H9 (cell line): ENCODE results near the gene MYB. TPM values are rescaled to one million over a fixed set of nuclear protein-coding genes. Genes with fewer than 3 reads are reported as not detected.

Experiments
- DNase-seq: peaks from one replicate; pipeline ENCODE4 v3.0.0-alpha.2; 2017
- H2AFZ ChIP-seq: one replicate; pipeline ENCODE4 v1.6.1; 2013; ENCODE audit warnings: mild to moderate bottlenecking, low read length, control low read depth, moderate library complexity
- H2AK5ac ChIP-seq: 2 replicates; pipeline ENCODE4 v1.6.1; 2013; ENCODE audit warnings: low read length, control low read depth, mixed read lengths; ENCODE audit not compliant: insufficient read length
- H2BK120ac ChIP-seq: one replicate; pipeline ENCODE4 v1.6.1; 2013; ENCODE audit warnings: low read depth, mild to moderate bottlenecking, low read length, control low read depth, inconsistent platforms; ENCODE audit not compliant: poor library complexity, severe bottlenecking
- H2BK12ac ChIP-seq: 2 replicates; pipeline ENCODE4 v1.6.1; 2013; ENCODE audit warnings: low read length, control low read depth, mixed read lengths, low read depth; ENCODE audit not compliant: insufficient read length
- H2BK15ac ChIP-seq: 2 replicates; pipeline ENCODE4 v1.6.1; 2013; ENCODE audit warnings: low read depth, low read length, control low read depth
- H2BK20ac ChIP-seq: one replicate; pipeline ENCODE4 v1.6.1; 2013; ENCODE audit warnings: low read depth, mild to moderate bottlenecking, low read length, control low read depth, inconsistent platforms; ENCODE audit not compliant: poor library complexity, severe bottlenecking
- H2BK5ac ChIP-seq: 2 replicates; pipeline ENCODE4 v1.6.1; 2013; ENCODE audit warnings: low read length, control low read depth, mixed read lengths; ENCODE audit not compliant: insufficient read length
- H3K14ac ChIP-seq: 2 replicates; pipeline ENCODE4 v1.6.1; 2013; ENCODE audit warnings: low read length, control low read depth; ENCODE audit not compliant: insufficient read depth
- H3K18ac ChIP-seq: 2 replicates; pipeline ENCODE4 v1.6.1; 2013; ENCODE audit warnings: low read depth, mild to moderate bottlenecking, mixed read lengths, low read length, control low read depth; ENCODE audit not compliant: insufficient read length
- H3K23ac ChIP-seq: 2 replicates; pipeline ENCODE4 v1.6.1; 2013; ENCODE audit warnings: low read length, control low read depth, mixed read lengths, low read depth; ENCODE audit not compliant: insufficient read length
- H3K23me2 ChIP-seq: 2 replicates; pipeline ENCODE4 v1.6.1; 2013; ENCODE audit warnings: low read depth, mild to moderate bottlenecking, mixed read lengths, low read length, control low read depth; ENCODE audit not compliant: insufficient read length, poor library complexity, severe bottlenecking
- H3K27ac ChIP-seq: 2 replicates; pipeline ENCODE4 v1.5.1; 2013; ENCODE audit warnings: low read length, control low read depth, mixed read lengths, low read depth; ENCODE audit not compliant: insufficient read length
- H3K27me3 ChIP-seq: 2 replicates; pipeline ENCODE4 v1.6.1; 2013; ENCODE audit warnings: low read length, control low read depth, inconsistent platforms; ENCODE audit not compliant: insufficient read depth
- H3K4ac ChIP-seq: 2 replicates; pipeline ENCODE4 v1.6.1; 2013; ENCODE audit warnings: low read depth, mild to moderate bottlenecking, control low read depth, inconsistent platforms, low read length, moderate library complexity
- H3K4me1 ChIP-seq: 2 replicates; pipeline ENCODE4 v1.6.1; 2013; ENCODE audit warnings: low read length, control low read depth, inconsistent platforms; ENCODE audit not compliant: insufficient read depth
- H3K4me2 ChIP-seq: 2 replicates; pipeline ENCODE4 v1.6.1; 2013; ENCODE audit warnings: low read length, control low read depth, mixed read lengths; ENCODE audit not compliant: insufficient read length, insufficient read depth
- H3K56ac ChIP-seq: 2 replicates; pipeline ENCODE4 v1.6.1; 2013; ENCODE audit warnings: low read depth, mild to moderate bottlenecking, mixed read lengths, low read length, control low read depth; ENCODE audit not compliant: insufficient read length
- H3K79me1 ChIP-seq: 2 replicates; pipeline ENCODE4 v1.6.1; 2013; ENCODE audit warnings: low read depth, mild to moderate bottlenecking, moderate library complexity, low read length, control low read depth, inconsistent platforms; ENCODE audit not compliant: insufficient read depth, poor library complexity, severe bottlenecking
- H3K79me2 ChIP-seq: 2 replicates; pipeline ENCODE4 v1.6.1; 2013; ENCODE audit warnings: low read length, control low read depth, inconsistent platforms; ENCODE audit not compliant: insufficient read depth
- H3K9ac ChIP-seq: 2 replicates; pipeline ENCODE4 v1.6.1; 2013; ENCODE audit warnings: low read length, control low read depth, mixed read lengths; ENCODE audit not compliant: insufficient read length; ENCODE audit errors: extremely low read depth
- H3K9me3 ChIP-seq: one replicate; pipeline ENCODE4 v1.6.1; 2013; ENCODE audit warnings: low read depth, low read length, inconsistent platforms; ENCODE audit not compliant: control insufficient read depth
- H3T11ph ChIP-seq: one replicate; pipeline ENCODE4 v1.6.1; 2013; ENCODE audit warnings: mild to moderate bottlenecking, low read length, control low read depth, inconsistent platforms
- H4K20me1 ChIP-seq: one replicate; pipeline ENCODE4 v1.6.1; 2013; ENCODE audit not compliant: control insufficient read depth, insufficient read length, insufficient read depth
- H4K5ac ChIP-seq: 2 replicates; pipeline ENCODE4 v1.6.1; 2013; ENCODE audit warnings: low read depth, mild to moderate bottlenecking, mixed read lengths, low read length, control low read depth; ENCODE audit not compliant: insufficient read length
- H4K8ac ChIP-seq: replicated peaks from 2 replicates; pipeline ENCODE4 v1.6.1; 2013; ENCODE audit warnings: low read length, control low read depth, mixed read lengths, low read depth; ENCODE audit not compliant: insufficient read length
- H4K91ac ChIP-seq: 2 replicates; pipeline ENCODE4 v1.6.1; 2013; ENCODE audit warnings: low read depth, mild to moderate bottlenecking, moderate library complexity, mixed read lengths, low read length, control low read depth; ENCODE audit not compliant: insufficient read length
- H3K27ac Mint-ChIP-seq, 3 experiments: 2 replicates in 2 of 3; 3 replicates in 1 of 3; pipeline ENCODE4 v1.8.0; 2020 to 2021; ENCODE audit warnings: mixed read lengths in 3 of 3, mild to moderate bottlenecking in 1 of 3, moderate library complexity in 1 of 3
- H3K27me3 Mint-ChIP-seq: 2 replicates; pipeline ENCODE4 v1.8.0; 2021; ENCODE audit warnings: low read depth, mild to moderate bottlenecking, moderate library complexity, mixed read lengths
- H3K36me3 Mint-ChIP-seq, 3 experiments: 2 replicates in 2 of 3; 3 replicates in 1 of 3; pipeline ENCODE4 v1.8.0; 2020 to 2021; ENCODE audit warnings: low read depth in 3 of 3, mixed read lengths in 3 of 3; ENCODE audit not compliant: insufficient read depth in 1 of 3
- H3K4me1 Mint-ChIP-seq, 2 experiments: 2 replicates each; pipeline ENCODE4 v1.8.0; 2020; ENCODE audit warnings: mixed read lengths in 2 of 2
- H3K4me3 Mint-ChIP-seq, 2 experiments: 2 replicates in 1 of 2; 3 replicates in 1 of 2; pipeline ENCODE4 v1.8.0; 2020 to 2021; ENCODE audit warnings: mild to moderate bottlenecking in 2 of 2, mixed read lengths in 2 of 2, moderate library complexity in 1 of 2
- H3K9me3 Mint-ChIP-seq, 2 experiments: 2 replicates in 1 of 2; 3 replicates in 1 of 2; pipeline ENCODE4 v1.8.0; 2020; ENCODE audit warnings: mild to moderate bottlenecking in 2 of 2, mixed read lengths in 2 of 2, moderate library complexity in 1 of 2
- CTCF ChIP-seq: fragments of 200-600 bp; sonication (generic); conservative IDR thresholded peaks from 3 replicates; pipeline ENCODE4 v1.8.0; 2021; ENCODE audit warnings: antibody characterized with exemption, mild to moderate bottlenecking
- total RNA-seq: library from RNA; stranded (reverse); gene quantifications from 2 replicates; pipeline ENCODE4 v1.2.1, GENCODE V29; 2021

The MYB gene
- total RNA-seq, 1 experiment from 2014 or later = 5.8 TPM

DNA sequence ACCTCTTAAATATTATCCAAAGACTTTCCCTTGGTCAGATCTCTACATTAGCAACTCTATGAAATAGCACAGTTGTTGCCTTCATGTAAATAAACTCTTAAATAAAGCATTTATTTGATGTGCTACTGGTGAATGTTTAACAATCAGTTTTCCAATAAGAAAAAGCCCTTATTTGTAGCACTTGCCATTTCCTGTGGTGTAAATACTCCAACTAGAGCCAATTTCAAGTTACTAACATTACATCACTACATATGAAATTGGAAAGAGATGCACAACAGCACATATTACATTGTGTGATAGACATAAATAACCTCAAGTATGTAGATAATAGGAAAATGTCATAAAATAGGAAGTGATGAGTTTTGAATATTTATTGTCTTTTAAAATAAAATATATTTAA is 5.0 kb upstream of the MYB start:
- Histone ChIP-seq H2AK5ac (no peak overlapping the region), H3K14ac (no peak overlapping the region), H4K5ac (no peak overlapping the region), H4K20me1 (no peaks in the 10 kb centered on the region), H2BK5ac (no peak overlapping the region), H3K56ac (no peak overlapping the region), H3K9me3 (no peaks in the 10 kb centered on the region), H3T11ph (no peak overlapping the region), H3K27ac (no peak overlapping the region), H3K9ac (no peak overlapping the region), H3K27me3 (no peaks in the 10 kb centered on the region; the same call in 1 of the 2 replicates), H2BK120ac (no peak overlapping the region), H2BK12ac (no peak overlapping the region), H4K91ac (no peak overlapping the region), H3K79me2 (no peaks in the 10 kb centered on the region), H3K23ac (no peak overlapping the region), H3K18ac (no peak overlapping the region), H2BK20ac (no peak overlapping the region), H3K4ac (no peak overlapping the region), H2BK15ac (no peak overlapping the region), H3K23me2 (peaks cover 7% of the 10 kb centered on the region), H4K8ac (no peak overlapping the region), H2AFZ (no peak overlapping the region), H3K79me1 (no peaks in the 10 kb centered on the region), H3K4me1 (no peaks in the 10 kb centered on the region), H3K4me2 (no peak overlapping the region)
- H3K4me1 Mint-ChIP-seq = peaks cover 4% of the 10 kb centered on the region in 2 experiments
- no peaks in the 10 kb centered on the region for H3K9me3 Mint-ChIP-seq
- no peak overlapping the region for H3K4me3 Mint-ChIP-seq
- no peak for DNase-seq
- peaks cover 16% of the 10 kb centered on the region for H3K27me3 Mint-ChIP-seq
- no peak overlapping the region for H3K27ac Mint-ChIP-seq
- H3K36me3 Mint-ChIP-seq = no peaks in the 10 kb centered on the region
- no peak for TF ChIP-seq CTCF
